Trophoblast cell (in vitro differentiated cells and primary cell): ENCODE data around the gene TRPC4AP.
"Not testable (repeated sequence)": the region's sequence is repeated elsewhere in the genome, so short reads cannot be mapped to it uniquely, and the experiment has no call there.

ENCODE experiments used
- DNase-seq, 2 donors: peaks; one replicate each; pipeline ENCODE4 v3.0.0-alpha.2; 2016
- H2AFZ ChIP-seq: 2 replicates; pipeline ENCODE4 v1.6.1; 2013; ENCODE audit warnings: low read length, moderate library complexity, mild to moderate bottlenecking; ENCODE audit not compliant: insufficient read depth, poor library complexity
- H2AK5ac ChIP-seq: 2 replicates; pipeline ENCODE4 v1.6.1; 2013; ENCODE audit warnings: mild to moderate bottlenecking, low read length
- H2BK120ac ChIP-seq: 2 replicates; pipeline ENCODE4 v1.6.1; 2013; ENCODE audit warnings: low read length, mild to moderate bottlenecking, moderate library complexity; ENCODE audit not compliant: insufficient read depth, poor library complexity
- H2BK12ac ChIP-seq: 2 replicates; pipeline ENCODE4 v1.6.1; 2013; ENCODE audit warnings: mild to moderate bottlenecking, low read length, moderate library complexity
- H2BK5ac ChIP-seq: 2 replicates; pipeline ENCODE4 v1.6.1; 2013; ENCODE audit warnings: low read length, low read depth, moderate library complexity, mild to moderate bottlenecking; ENCODE audit not compliant: poor library complexity
- H3K14ac ChIP-seq: 2 replicates; pipeline ENCODE4 v1.6.1; 2013; ENCODE audit warnings: mild to moderate bottlenecking, low read length
- H3K18ac ChIP-seq: 2 replicates; pipeline ENCODE4 v1.6.1; 2013; ENCODE audit warnings: mild to moderate bottlenecking, low read length
- H3K23ac ChIP-seq: 2 replicates; pipeline ENCODE4 v1.6.1; 2013; ENCODE audit warnings: low read length
- H3K27ac ChIP-seq: 2 replicates; pipeline ENCODE4 v1.5.1; 2013; ENCODE audit warnings: low read depth, mild to moderate bottlenecking, inconsistent platforms, low read length, moderate library complexity
- H3K27me3 ChIP-seq: 2 replicates; pipeline ENCODE4 v1.6.1; 2013; ENCODE audit warnings: inconsistent platforms, mild to moderate bottlenecking, low read length, moderate library complexity; ENCODE audit not compliant: insufficient read depth
- H3K36me3 ChIP-seq, 2 experiments: 1 replicate in 1 of 2; 2 replicates in 1 of 2; pipeline ENCODE4 v1.6.1; 2013; ENCODE audit warnings: low read length in 2 of 2, mild to moderate bottlenecking in 2 of 2, moderate library complexity in 1 of 2; ENCODE audit not compliant: insufficient read depth in 2 of 2, control insufficient read depth in 1 of 2
- H3K4ac ChIP-seq: 2 replicates; pipeline ENCODE4 v1.6.1; 2013; ENCODE audit warnings: low read depth, mild to moderate bottlenecking, low read length, moderate library complexity
- H3K4me1 ChIP-seq, 2 experiments: 1 replicate in 1 of 2; 2 replicates in 1 of 2; pipeline ENCODE4 v1.6.1; 2013; ENCODE audit warnings: low read length in 2 of 2, mild to moderate bottlenecking in 2 of 2, moderate library complexity in 1 of 2; ENCODE audit not compliant: insufficient read depth in 2 of 2, control insufficient read depth in 1 of 2
- H3K4me2 ChIP-seq: 2 replicates; pipeline ENCODE4 v1.6.1; 2013; ENCODE audit warnings: inconsistent platforms, mild to moderate bottlenecking, low read length, moderate library complexity
- H3K4me3 ChIP-seq: 2 replicates; pipeline ENCODE4 v1.5.1; 2013; ENCODE audit warnings: mild to moderate bottlenecking, low read depth, low read length, inconsistent platforms
- H3K79me1 ChIP-seq: one replicate; pipeline ENCODE4 v1.6.1; 2013; ENCODE audit warnings: low read length
- H3K79me2 ChIP-seq: 2 replicates; pipeline ENCODE4 v1.6.1; 2013; ENCODE audit warnings: low read length, mild to moderate bottlenecking; ENCODE audit not compliant: control insufficient read depth, insufficient read depth, poor library complexity
- H3K9ac ChIP-seq: 2 replicates; pipeline ENCODE4 v1.6.1; 2013; ENCODE audit warnings: mild to moderate bottlenecking, low read length
- H3K9me3 ChIP-seq: 2 replicates; pipeline ENCODE4 v1.6.1; 2013; ENCODE audit warnings: low read depth, mild to moderate bottlenecking, control low read depth, inconsistent platforms, low read length; ENCODE audit not compliant: insufficient read depth
- H4K12ac ChIP-seq: 2 replicates; pipeline ENCODE4 v1.6.1; 2013; ENCODE audit warnings: low read depth, mild to moderate bottlenecking, low read length, moderate library complexity
- H4K8ac ChIP-seq: 2 replicates; pipeline ENCODE4 v1.6.1; 2013; ENCODE audit warnings: low read depth, mild to moderate bottlenecking, low read length, moderate library complexity
- H4K91ac ChIP-seq: one replicate; pipeline ENCODE4 v1.6.1; 2013; ENCODE audit warnings: low read depth, mild to moderate bottlenecking, low read length, moderate library complexity
- whole genome bisulfite sequencing: extraction: QIAGEN DNeasy Blood & Tissue Kit; methylation state at CpG from one replicate; pipeline ENCODE4 v1.1.7; 2013; ENCODE audit warnings: missing lambda C conversion rate; ENCODE audit not compliant: insufficient read length, insufficient coverage; ENCODE audit errors: extremely low coverage; 5-methylcytosine and 5-hydroxymethylcytosine counted together

Gene TRPC4AP

DNA sequence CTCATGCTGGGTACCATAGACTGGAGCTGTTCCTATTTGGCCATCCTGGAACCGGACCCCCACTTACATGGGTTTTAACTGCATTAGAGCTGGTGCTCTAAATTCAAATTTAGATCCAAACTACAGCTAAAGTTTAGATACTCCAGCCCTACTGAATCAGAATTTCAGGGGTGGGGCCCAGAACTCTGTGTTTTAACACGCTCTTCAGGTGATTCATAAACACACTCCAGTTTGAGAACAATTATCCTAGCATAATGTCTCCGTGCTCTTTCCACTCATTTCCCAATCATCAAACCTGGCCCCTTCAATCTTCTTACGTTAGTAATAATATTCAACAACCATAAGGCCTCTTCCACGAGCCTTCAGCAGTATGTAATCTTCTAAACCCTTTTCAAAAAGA is 15.3 kb downstream of the TRPC4AP start:
- no peak overlapping the region for H4K91ac ChIP-seq
- H3K9me3 ChIP-seq: peaks cover 5% of the 10 kb centered on the region
- no peak overlapping the region for H4K8ac ChIP-seq
- no peak overlapping the region for H2BK5ac ChIP-seq
- H2AFZ ChIP-seq: no peak overlapping the region
- no peak overlapping the region for H4K12ac ChIP-seq
- H3K18ac ChIP-seq: no peak overlapping the region
- no peak overlapping the region for H3K14ac ChIP-seq
- no CpG with 5 or more reads among the region's 5 CpGs for WGBS
- peaks cover 9 to 14% of the 10 kb centered on the region in 2 experiments for H3K36me3 ChIP-seq
- peaks cover 6% of the 10 kb centered on the region for H3K79me2 ChIP-seq
- H3K4me2 ChIP-seq: no peak overlapping the region
- H3K9ac ChIP-seq: no peak overlapping the region
- H3K4ac ChIP-seq: no peak overlapping the region
- H3K27ac ChIP-seq: no peak overlapping the region
- H3K23ac ChIP-seq: no peak overlapping the region
- H3K4me3 ChIP-seq: no peak overlapping the region
- no peak for DNase-seq
- no peaks in the 10 kb centered on the region for H3K79me1 ChIP-seq
- no peak overlapping the region for H2AK5ac ChIP-seq
- H2BK12ac ChIP-seq: no peak overlapping the region
- no peaks in the 10 kb centered on the region for H3K27me3 ChIP-seq
- no peaks in the 10 kb centered on the region for H3K4me1 ChIP-seq
- no peak overlapping the region for H2BK120ac ChIP-seq

DNA sequence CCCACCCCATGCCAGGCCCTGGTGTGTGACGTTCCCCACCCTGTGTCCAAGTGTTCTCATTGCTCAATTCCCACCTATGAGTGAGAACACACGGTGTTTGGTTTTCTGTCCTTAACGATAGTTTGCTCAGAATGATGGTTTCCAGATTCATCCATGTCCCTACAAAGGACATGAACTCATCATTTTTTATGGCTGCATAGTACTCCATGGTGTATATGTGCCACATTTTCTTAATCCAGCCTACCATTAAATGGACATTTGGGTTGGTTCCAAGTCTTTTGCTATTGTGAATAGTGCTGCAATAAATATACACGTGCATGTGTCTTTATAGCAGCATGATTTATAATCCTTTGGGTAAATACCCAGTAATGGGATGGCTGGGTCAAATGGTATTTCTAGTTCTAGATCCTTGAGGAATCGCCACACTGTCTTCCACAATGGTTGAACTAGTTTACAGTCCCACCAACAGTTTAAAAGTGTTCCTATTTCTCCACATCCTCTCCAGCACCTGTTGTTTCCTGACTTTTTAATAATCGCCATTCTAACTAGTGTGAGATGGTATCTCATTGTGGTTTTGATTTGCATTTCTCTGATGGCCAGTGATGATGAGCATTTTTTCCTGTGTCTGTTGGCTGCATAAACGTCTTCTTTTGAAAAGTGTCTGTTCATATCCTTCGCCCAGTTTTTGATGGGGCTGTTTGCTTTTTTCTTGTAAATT is 21.0 kb downstream of the TRPC4AP start:
- not testable (repeated sequence) for H3K23ac ChIP-seq, H3K9me3 ChIP-seq, H2BK5ac ChIP-seq, H3K4me3 ChIP-seq, H3K4me2 ChIP-seq, H3K9ac ChIP-seq, H3K4me1 ChIP-seq, H3K4ac ChIP-seq, H4K8ac ChIP-seq, H4K12ac ChIP-seq, DNase-seq, H3K36me3 ChIP-seq, H2AK5ac ChIP-seq, H3K18ac ChIP-seq, H2BK12ac ChIP-seq, H3K79me1 ChIP-seq, H3K79me2 ChIP-seq, H3K27me3 ChIP-seq, H3K14ac ChIP-seq, H3K27ac ChIP-seq, H4K91ac ChIP-seq, H2AFZ ChIP-seq, H2BK120ac ChIP-seq
- WGBS: no CpG with 5 or more reads among the region's 8 CpGs

GRCh38 chr20:35066194-35066593 is 26.4 kb downstream of the TRPC4AP start:
- H3K9ac ChIP-seq: no peak overlapping the region
- no peak overlapping the region for H3K4me2 ChIP-seq
- H3K79me2 ChIP-seq: no peaks in the 10 kb centered on the region
- no peak overlapping the region for H2AFZ ChIP-seq
- H3K18ac ChIP-seq: no peak overlapping the region
- peaks cover 2% of the 10 kb centered on the region in 2 experiments for H3K4me1 ChIP-seq
- H4K8ac ChIP-seq: no peak overlapping the region
- no peaks in the 10 kb centered on the region for H3K9me3 ChIP-seq
- H3K23ac ChIP-seq: no peak overlapping the region
- H3K27me3 ChIP-seq: no peaks in the 10 kb centered on the region
- no peaks in the 10 kb centered on the region for H3K79me1 ChIP-seq
- no peak overlapping the region for H3K27ac ChIP-seq
- H3K36me3 ChIP-seq: peaks cover 14% of the 10 kb centered on the region in 2 experiments
- DNase-seq: peak; percentile 26 to 67
- peak overlapping the region; percentile 37 for H2BK120ac ChIP-seq
- no peak overlapping the region for H2BK12ac ChIP-seq
- H2AK5ac ChIP-seq: no peak overlapping the region
- H4K91ac ChIP-seq: no peak overlapping the region
- H3K4ac ChIP-seq: peak overlapping the region; percentile 57
- no peak overlapping the region for H3K14ac ChIP-seq
- H3K4me3 ChIP-seq: no peak overlapping the region
- no CpG with 5 or more reads among the region's 6 CpGs for WGBS
- peak overlapping the region; percentile 10 for H2BK5ac ChIP-seq
- H4K12ac ChIP-seq: no peak overlapping the region

DNA sequence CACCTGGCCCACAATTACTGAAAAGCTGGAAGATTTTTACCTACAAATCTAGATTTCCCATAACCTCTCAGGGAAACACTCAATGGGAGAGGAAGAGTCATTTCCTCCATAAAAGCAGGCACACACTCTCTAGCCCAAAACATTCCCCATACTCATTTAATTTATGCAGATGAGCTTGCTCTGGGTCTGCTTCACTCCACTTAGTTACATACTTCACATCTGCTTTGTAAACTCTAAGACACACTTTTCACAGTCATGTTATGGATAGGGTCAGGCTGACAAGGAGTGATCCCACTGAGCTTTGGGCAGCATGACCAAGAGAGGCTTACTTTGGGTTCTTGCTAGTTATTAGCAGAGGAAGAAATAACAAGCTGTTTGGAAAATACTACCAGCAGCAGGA is 27.4 kb downstream of the TRPC4AP start:
- Histone ChIP-seq H3K27ac (no peak overlapping the region), H4K91ac (no peak overlapping the region), H3K36me3 (peaks cover 14 to 16% of the 10 kb centered on the region in 2 experiments), H3K4me3 (no peak overlapping the region), H3K4me2 (no peak overlapping the region), H3K27me3 (no peaks in the 10 kb centered on the region), H3K9me3 (no peaks in the 10 kb centered on the region), H2AK5ac (no peak overlapping the region), H3K18ac (no peak overlapping the region), H3K79me2 (no peaks in the 10 kb centered on the region), H3K14ac (no peak overlapping the region), H2BK12ac (no peak overlapping the region), H3K4me1 (peaks cover 2% of the 10 kb centered on the region in 2 experiments), H3K23ac (no peak overlapping the region), H2AFZ (no peak overlapping the region), H4K12ac (no peak overlapping the region), H2BK5ac (no peak overlapping the region), H3K79me1 (no peaks in the 10 kb centered on the region), H3K9ac (no peak overlapping the region), H4K8ac (no peak overlapping the region), H2BK120ac (no peak overlapping the region), H3K4ac (peak overlapping the region; percentile 27)
- DNase-seq: no peak
